ENCODE data around the gene SRCIN1.

GRCh38 chr17:38562215-38562569 lies 43.6 kb downstream of the SRCIN1 start:
- TF ChIP-seq POLR2A (IDR thresholded peaks at IDR 0.05) (no peak), CTCF (IDR thresholded peaks at IDR 0.05) (no peak)

All from thyroid gland (tissue), 4 donors.